Activated CD4-positive, alpha-beta T cell treated with anti-CD3 and anti-CD28 coated beads for 24 hours (primary cell): Measurements from ENCODE around the gene TAF4.
"Not testable (repeated sequence)": the region's sequence is repeated elsewhere in the genome, so short reads cannot be mapped to it uniquely, and the experiment has no call there.

Source experiments
- DNase-seq, 2 donors: peaks; one replicate each; pipeline ENCODE4 v3.0.0-alpha.2; 2020; ENCODE audit warnings: low read depth in 2 of 2

The TAF4 gene

GRCh38 chr20:61948586-61949362 is 116.9 kb downstream of the TAF4 start:
- no peak for DNase-seq

DNA sequence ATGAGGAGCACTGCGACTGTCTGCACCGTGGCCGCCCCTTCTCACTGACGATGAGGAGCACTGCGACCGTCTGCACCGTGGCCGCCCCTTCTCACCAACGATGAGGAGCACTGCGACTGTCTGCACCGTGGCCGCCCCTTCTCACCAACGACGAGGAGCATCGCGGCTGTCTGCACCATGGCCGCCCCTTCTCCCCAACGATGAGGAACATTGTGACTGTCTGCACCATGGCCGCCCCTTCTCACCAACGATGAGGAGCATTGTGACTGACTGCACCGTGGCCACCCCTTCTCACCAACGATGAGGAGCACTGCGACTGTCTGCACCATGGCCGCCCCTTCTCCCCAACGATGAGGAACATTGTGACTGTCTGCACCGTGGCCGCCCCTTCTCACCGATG is 117.6 kb downstream of the TAF4 start:
- DNase-seq, result not testable (repeated sequence)

- not testable (repeated sequence) for DNase-seq
These were observed 120.2 kb downstream of the TAF4 start for GRCh38 chr20:61945495-61945894.

DNA sequence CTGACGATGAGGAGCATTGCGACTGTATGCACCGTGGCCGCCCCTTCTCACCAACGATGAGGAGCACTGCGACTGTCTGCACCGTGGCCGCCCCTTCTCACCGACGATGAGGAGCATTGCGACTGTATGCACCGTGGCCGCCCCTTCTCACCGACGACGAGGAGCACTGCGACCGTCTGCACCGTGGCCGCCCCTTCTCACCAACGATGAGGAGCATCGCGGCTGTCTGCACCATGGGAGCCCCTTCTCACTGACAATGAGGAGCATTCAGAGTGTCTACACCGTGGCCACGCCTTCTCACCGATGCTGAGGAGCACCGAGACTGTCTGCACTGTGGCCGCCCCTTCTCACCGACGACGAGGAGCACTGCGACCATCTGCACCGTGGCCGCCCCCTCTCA is 120.7 kb downstream of the TAF4 start:
- DNase-seq, result not testable (repeated sequence)

- no peak for DNase-seq
These were observed 123.2 kb downstream of the TAF4 start for GRCh38 chr20:61942526-61942925.

- no peak for DNase-seq
These were observed 123.8 kb downstream of the TAF4 start for GRCh38 chr20:61941721-61942405.

DNA sequence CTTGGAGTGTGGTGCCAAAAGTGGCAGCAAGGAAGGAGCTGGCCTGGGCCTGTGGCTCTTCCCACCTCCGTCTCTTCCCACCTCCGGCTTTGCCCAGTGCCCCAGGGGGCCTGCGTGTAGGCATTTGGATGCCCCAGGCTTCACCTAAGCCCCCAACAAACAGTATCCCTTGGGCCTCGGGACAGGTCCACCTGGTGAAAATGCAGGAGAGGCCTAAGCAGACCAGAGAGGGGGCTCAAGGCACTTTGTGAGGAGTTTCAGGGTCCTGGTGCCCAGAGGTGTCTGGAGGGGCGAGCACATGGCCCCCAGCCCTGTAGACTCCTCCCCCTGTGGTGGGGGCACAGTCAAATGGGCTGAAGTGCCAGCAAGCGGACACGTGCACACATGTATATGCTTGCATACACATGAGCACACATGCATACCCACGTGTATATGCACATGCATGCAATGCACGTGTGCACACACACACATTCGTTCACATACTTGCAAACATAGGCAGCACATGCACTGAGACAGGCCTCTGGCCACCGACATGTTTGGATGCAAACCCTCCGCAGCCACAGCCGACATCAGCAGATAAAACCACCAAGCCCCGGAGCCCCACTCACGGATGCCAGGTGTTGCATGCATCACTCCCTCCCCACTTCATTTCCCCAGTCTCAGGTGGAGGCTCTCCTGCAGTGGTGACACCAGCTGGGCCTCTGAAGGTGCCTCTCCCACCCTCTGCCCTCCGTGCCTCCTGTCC is 124.5 kb downstream of the TAF4 start:
- DNase-seq, result no peak

GRCh38 chr20:61940491-61940890 is 125.2 kb downstream of the TAF4 start:
- DNase-seq, result no peak

- DNase-seq, result no peak
These were observed 125.9 kb downstream of the TAF4 start for GRCh38 chr20:61939691-61940360.

- DNase-seq, result no peak
These were observed 126.6 kb downstream of the TAF4 start for GRCh38 chr20:61938839-61939690.

DNA sequence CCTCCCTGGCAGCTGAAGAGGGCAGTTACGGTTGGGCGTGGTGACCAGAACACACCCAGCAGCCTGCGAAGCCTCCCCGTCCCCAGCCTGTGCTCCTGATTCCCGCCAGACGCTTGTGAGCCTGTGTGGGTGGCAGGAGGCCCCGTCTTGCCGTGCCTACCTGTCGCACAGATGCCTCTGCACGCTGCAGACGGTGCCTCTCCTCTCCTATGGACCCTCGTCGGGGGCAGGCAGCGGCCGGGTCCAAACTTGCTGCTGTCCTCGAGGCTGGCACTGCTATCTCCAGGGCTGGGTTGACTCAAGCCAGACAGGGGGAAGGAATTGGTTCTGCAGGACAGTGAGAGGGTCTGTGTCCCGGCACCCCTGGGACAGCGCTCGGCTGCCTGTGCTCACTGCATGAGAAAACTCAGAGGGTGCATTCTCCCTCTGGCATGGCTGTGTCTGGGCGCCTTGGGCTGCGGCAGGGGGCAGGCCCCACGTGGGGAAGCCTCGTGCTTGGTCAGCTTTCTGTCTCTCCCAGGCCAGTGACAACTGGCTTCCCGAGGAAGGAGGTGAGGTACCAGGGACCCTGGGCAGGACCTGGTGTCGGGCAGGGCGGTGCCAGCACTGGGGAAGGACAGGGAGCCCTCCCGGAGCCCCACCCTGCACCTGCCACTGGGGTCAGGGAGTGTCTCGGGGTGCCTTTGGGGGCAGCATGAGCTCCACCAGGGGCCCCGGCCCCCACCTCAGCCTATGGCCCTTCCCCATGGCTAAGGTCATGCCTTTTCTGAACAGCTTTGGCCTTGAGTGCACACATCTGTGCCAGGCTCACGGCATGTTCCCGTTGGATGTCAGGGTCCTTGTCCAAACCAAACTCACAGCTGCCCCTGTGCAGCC is 127.5 kb downstream of the TAF4 start:
- DNase-seq, result no peak

- DNase-seq, result no peak
These were observed 128.3 kb downstream of the TAF4 start for GRCh38 chr20:61937146-61937962.

DNA sequence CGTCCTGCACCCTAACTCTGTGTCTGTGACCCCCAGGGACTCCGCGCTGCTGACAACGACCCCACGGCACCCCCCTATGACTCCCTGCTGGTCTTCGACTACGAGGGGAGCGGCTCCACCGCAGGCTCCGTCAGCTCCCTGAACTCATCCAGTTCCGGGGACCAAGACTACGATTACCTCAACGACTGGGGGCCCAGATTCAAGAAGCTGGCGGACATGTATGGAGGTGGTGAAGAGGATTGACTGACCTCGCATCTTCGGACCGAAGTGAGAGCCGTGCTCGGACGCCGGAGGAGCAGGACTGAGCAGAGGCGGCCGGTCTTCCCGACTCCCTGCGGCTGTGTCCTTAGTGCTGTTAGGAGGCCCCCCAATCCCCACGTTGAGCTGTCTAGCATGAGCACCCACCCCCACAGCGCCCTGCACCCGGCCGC is 129.0 kb downstream of the TAF4 start:
- no peak for DNase-seq

GRCh38 chr20:61935926-61936700 is 129.6 kb downstream of the TAF4 start:
- DNase-seq, result no peak

- DNase-seq, result no peak
These were observed 130.8 kb downstream of the TAF4 start for GRCh38 chr20:61934716-61935530.

GRCh38 chr20:61933951-61934715 is 131.5 kb downstream of the TAF4 start:
- DNase-seq, result no peak

- DNase-seq, result no peak
These were observed 132.2 kb downstream of the TAF4 start for GRCh38 chr20:61933481-61933950.
